ENCODE data around the gene SPATA25.
"Not testable (repeated sequence)": the region's sequence is repeated elsewhere in the genome, so short reads cannot be mapped to it uniquely, and the experiment has no call there.

SPATA25 gene

GRCh38 chr20:45887346-45887715 lies at the start of gene SPATA25:
Gene SPATA25 (minus strand): TSS chr20:45887622. CDS start chr20:45887590, 32 bp downstream.
- no peak for DNase-seq (ENCODE audit: low read depth)

- DNase-seq (ENCODE audit: low read depth) = no peak
These were observed 48.1 kb upstream of the SPATA25 start for GRCh38 chr20:45935416-45936046.

DNA sequence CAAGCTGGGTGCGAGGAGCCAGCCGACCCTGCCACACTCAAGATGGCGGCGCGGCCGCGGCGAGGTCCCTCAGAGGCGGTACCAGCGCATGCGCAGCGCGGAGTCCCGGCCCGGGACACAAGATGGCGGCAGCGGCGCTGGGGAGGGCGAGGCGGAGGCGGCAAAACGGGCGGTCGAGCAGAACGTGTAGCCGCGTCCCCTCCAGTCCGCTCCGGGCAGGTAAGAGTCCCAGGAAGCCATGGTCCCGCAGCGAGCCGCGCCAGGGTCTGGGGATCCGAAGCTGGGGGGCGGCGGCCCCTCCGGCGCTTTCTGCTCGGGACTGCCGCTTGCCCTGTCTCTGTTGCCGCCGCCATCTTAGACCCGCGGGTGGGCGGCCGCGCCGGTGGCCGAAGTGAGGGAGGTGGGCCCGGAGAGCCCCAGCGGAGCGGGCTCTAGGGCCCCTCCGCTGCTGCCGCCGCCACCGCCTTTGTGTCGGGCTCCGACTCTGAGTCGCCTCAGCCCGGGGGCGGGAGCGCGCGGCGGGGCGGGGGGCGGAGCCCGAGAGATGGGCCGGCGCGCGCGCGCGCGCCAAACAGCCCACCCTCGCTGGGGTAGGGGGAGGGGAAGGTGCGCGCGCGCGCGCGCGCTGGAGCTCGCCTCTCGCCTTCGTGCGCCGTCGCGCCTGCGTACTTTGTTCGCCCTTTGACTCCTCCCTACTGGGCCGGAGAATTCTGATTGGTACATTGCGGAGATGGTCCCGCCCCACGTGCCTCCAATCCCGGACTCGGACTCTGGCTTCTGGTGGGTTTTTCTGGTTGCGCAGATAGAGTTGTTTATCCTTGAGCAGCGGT lies 47.4 kb upstream of the SPATA25 start, which contains the start of gene PCIF1:
PCIF1 (plus strand) TSS at position 98 of the 830 bp plus-strand sequence. CDS start 4,317 bp downstream, outside the sequence.
- peak; percentile 83 for DNase-seq (ENCODE audit: low read depth)

DNA sequence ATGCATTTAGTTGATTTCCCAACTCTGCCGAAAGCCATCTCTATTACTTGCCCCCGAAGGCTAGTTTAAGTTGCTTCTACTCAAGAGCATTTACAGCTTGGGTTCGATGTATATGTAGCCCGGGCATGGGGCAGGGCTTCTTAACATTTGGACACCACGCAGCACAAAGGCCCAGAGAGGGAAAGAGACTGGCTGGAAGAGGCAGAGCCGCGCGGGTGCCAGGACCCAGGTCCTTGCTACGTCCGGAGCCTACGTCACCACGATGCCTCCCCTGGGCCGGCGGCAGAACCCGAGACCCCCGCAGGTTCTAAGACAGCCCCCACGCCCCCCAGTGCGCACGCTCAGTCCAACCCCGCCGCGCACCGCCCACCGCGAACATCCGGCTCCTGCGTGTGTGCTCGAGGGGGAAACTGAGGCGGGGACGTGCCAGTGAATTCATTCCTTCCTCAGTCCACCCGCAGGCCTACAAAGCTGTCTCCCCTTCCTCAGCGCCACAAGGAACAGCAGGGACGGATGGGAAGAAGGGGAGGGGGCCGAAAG lies 46.7 kb upstream of the SPATA25 start:
- no peak for DNase-seq (ENCODE audit: low read depth)

DNA sequence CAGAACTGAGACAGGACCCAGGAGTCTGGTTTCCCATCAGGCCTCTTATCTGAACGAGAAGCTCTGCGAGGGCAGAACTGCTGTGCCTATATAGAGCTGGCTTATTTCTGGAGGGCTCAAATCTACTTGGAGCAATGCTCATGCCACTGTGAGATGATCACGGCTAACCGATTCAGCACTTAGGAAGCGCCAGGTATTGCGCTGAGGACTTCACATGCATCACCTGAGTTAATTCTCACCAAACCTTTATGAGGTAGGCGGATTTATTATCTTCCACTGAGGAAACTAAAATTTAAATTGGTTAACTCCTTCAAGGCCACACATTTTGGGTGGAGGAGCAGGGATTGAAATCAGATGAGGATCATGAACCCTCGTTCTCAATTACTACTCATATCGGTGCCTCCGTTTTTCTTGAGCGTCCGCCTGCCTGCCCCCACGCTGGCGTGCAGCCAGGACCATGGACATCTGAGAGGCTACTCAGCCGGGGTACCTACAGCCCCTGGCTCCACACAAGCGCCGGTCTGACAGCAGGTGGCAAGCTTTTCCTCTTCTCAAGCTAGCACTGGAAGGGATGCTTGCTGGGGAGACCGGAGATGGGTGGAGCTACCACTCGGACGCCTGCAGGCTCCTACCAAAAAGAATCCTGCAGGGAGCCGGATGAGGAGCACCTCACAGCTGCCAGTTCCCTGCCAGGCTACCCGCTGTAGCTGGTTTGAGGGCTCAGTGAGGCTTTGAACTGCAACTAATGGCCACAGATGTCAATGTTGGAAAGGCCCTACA lies 46.0 kb upstream of the SPATA25 start:
- no peak for DNase-seq (ENCODE audit: low read depth)

DNA sequence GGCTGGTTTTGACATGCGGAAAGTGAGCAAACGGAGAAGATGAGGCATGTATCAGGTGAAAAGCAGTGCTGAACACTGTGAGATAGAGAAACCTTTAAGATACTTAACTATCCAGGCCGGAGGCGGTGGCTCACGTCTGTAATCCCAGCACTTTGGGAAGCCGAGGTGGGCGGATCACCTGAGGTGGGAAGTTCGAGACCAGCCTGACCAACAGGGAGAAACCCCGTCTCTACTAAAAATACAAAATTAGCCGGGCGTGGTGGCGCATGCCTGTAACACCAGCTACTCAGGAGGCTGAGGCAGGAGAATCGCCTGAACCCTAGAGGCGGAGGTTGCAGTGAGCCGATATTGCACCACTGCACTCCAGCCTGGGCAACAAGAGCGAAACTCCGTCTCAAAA lies 44.3 kb upstream of the SPATA25 start:
- DNase-seq (ENCODE audit: low read depth) = not testable (repeated sequence)

- no peak for DNase-seq (ENCODE audit: low read depth)
These were observed 39.9 kb upstream of the SPATA25 start for GRCh38 chr20:45927071-45927878.

DNA sequence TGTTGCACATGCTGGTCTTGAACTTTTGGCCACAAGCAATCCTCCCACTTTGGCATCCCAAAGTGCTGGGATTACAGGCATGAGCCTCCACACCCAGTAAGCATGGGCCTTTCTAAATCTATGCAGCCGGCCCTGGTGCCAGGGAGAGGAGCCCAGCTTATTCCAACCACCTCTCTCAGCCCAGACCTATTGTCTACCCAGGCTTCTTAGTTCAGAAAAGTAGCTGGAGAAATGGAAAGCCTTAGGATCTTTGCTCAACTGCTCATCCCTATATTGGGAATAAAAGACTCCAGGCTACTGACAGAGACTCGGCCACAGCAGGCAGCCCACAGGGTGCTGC lies 39.3 kb upstream of the SPATA25 start:
- DNase-seq (ENCODE audit: low read depth) = no peak

DNA sequence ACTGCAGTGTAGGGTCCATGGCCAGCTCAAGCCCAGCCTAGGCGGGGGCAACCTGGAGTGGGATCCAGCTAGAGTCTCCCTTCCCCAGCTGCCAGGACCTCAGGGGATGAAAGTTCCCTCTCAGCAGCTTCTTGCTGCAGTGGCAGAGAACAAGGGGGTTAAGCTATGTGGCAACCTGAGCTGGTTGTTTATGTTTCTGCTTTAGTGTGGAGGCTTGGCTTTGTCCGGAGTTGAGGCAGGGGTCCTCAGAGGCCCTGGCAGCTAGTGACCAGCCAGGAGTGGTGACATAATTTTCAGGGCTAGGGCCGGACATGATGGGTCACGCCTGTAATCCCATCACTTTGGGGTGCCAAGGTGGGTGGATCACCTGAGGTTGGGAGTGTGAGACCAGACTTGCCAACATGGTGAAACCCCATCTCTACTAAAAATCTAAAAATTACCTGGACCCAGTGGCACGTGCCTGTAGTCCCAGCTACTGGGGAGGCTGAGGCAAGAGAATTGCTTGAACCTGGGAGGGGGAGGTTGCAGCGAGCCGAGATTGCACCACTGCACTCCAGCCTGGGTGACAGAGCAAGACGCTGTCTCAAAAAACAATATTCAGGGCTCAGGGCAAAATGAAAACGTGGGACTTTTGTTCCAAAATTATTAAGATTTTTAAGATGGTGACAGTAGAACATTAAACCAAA lies 38.5 kb upstream of the SPATA25 start:
- no peak for DNase-seq (ENCODE audit: low read depth)

DNA sequence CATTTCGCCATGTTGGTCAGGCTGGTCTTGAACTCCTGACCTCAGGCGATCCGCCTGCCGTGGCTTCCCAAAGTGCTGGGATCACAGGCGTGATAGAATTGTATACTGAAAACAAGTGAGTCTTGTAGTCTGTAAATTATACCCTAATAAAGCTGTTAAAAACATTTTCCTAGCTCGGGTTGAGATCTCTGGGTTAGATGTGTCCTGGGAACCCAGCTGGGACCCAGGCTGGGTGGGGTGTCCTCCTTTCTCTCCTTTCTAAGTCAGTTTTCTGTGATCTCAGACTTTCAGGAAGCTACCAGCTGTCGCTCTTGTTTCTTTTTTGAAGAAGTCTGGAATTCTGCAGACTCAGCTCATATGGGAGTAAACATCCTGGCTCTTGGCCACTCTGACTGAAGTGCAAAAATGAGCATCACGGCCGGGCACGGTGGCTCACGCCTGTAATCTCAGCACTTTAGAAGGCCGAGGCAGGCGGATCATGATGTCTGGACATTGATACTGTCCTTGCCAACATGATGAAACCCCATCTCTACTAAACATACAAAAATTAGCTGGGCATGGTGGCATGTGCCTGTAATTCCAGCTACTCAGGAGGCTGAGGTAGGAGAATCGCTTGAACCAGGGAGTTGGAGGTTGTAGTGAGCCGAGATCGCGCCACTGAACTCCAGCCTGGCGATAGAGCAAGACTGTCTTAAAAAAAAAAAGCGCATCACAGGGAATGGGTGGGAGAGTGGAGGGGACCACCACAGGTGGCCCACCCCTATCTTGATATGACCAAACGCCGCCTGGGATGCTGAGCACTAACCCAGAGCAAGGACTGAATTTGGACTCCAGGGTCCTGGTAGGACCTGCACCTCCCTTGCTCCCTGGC lies 37.2 kb upstream of the SPATA25 start:
- DNase-seq (ENCODE audit: low read depth) = no peak

GRCh38 chr20:45921337-45922189 lies 34.1 kb upstream of the SPATA25 start:
- no peak for DNase-seq (ENCODE audit: low read depth)

- DNase-seq (ENCODE audit: low read depth) = no peak
These were observed 33.3 kb upstream of the SPATA25 start for GRCh38 chr20:45920462-45921336.

DNA sequence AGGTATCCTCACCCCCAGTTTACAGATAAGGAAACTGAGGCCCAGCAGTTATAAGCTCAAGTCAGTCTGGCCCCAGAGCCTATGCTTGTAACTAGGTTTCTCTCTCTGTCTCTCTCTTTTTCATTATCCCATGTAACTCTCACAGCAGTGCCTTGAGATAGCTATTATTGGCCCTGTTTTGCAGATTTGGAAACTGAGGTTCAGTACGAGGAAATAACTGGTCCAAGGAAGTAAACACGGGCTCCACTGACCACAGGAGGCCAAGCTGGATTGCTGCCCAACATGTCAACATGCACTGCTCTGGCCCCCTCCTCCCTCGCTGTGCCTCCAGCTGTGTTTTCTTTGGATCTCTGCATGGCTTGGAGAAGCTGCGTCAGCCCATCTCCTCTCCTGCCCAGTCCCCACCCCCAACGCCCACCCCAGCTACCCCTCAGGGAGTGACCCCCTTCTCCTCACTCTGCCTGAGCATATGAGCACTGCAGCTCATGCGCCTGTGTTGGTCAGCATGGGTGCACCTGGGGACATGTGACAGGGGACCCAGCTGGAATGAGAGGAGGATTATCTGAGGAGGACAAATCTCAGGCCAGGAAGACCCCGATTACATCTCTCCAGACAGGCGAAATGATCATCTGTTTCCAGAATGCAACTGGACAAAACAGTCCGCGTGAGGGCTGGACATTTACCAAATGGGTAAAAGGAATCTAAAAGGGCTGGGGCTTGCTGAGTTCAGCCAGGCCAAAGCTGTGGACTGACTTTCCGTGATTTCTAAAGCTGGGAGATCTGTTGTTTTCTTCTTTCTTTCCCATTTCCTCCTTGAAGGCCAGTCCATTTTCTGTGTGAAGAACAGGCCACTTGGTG lies 32.3 kb upstream of the SPATA25 start:
- no peak for DNase-seq (ENCODE audit: low read depth)

GRCh38 chr20:45918779-45919537 lies 31.5 kb upstream of the SPATA25 start:
- DNase-seq (ENCODE audit: low read depth) = no peak

DNA sequence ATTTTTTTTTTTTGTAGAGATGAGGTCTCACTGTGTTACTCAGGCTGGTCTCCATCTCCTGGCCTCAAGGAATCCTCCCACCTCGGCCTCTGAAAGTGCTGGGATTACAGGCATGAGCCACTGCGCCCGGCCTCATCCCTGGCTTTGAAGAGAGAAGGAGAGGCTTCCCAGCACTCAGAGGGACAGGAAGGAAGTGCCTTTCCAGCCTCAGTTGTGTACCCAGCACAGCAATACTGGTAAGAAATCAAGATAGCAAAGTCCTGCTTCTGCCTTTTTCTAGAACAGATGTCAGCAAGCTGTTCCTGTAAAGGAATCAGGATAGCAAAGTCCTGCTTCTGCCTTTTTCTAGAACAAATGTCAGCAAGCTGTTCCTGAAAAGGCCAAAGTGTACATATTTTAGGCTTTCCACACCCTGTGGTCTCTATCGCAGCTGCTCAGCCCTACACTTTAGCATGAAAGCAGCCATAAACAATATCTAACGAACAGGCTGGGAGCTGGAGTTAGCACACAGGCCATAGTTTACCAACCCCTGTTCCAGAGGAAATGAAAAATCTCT lies 30.8 kb upstream of the SPATA25 start:
- DNase-seq (ENCODE audit: low read depth) = no peak

DNA sequence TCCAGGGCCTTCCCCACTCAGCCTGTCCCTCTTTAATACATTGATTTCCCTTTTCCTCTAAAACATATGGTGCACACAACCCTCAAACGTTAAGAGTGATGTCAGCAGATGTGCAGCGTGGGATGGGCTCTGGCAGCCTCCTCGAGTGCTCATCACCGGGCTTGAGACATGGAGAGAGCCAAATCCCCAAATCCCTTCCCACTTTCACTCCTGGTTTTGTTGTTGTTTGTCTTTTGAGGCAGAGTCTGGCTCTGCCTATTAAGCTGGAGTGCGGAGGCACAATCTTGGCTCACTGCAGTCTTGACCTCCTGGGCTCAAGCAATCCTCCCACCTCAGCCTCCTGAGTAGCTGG lies 30.3 kb upstream of the SPATA25 start:
- DNase-seq (ENCODE audit: low read depth) = no peak
